DMS153 treated with DMSO at 0.1 percent for 48 hours (cell line): ENCODE data around the gene ASCL3.
A peak's percentile ranks its signal among the peaks of the same experiment; 100 is the strongest.
"Not testable (repeated sequence)": the region's sequence is repeated elsewhere in the genome, so short reads cannot be mapped to it uniquely, and the experiment has no call there.

Experiments used
- DNase-seq: peaks from one replicate; lab custom pipeline; 2025; ENCODE audit not compliant: unreplicated experiment; lab: John Stamatoyannopoulos, UW

ASCL3 gene

DNA sequence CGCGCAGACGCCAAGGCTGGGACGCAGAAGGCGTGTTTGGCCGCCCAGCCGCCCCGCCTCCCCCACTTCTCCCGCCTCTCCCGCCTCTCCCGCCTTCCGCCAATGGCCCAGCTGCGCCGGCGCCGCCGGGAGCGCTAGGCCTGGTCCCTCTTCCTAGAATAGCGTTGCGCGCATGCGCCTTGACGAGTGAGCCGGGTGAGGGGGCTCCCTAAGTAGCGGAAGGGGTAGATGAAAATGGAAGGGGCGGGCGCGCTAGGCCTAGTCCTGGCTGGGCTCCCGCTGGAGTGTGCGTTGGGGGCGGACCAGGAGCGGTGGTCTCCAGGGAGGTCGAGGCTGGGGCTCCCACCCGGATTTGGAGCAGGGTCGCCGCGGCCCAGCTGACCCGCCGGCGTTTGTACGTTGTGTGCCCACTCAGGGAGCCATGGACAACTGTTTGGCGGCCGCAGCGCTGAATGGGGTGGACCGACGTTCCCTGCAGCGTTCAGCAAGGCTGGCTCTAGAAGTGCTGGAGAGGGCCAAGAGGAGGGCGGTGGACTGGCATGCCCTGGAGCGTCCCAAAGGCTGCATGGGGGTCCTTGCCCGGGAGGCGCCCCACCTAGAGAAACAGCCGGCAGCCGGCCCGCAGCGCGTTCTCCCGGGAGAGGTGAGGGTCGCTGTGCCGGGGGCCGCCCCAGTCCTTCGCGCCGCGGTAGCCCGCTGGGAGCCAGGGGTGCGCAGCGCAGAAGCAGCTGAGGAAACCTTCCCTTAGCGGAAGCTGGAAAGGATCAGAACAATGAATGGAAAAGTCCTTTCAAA lies 31.6 kb downstream of the ASCL3 start, which contains the start of gene AKIP1:
Gene AKIP1, plus strand, starts transcription at position 161 of the 795 bp plus-strand sequence. Its CDS starts 261 bp downstream, at position 422.
- peak; percentile 91 for DNase-seq

DNA sequence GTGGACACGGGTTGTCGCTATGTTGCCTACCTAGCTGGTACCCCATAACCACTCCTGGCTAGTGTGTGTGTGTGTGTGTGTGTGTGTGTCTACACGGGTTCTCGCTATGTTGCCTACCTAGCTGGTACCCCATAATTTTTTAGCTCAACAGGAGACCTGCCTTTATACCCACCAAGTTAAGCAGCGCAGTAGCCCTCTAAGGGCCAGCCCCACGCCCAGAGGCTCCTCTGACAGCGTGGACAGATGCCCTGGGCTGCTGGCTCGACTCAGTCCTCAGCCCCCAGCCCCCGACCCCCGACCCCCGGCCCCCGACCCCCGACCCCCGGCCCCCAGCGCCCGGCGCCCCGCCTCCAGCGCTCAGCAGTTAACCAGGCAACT lies 32.2 kb downstream of the ASCL3 start:
- no peak for DNase-seq

GRCh38 chr11:8908099-8908498 lies 34.7 kb downstream of the ASCL3 start:
- no peak for DNase-seq

GRCh38 chr11:8907116-8907515 lies 35.7 kb downstream of the ASCL3 start:
- DNase-seq, result no peak

GRCh38 chr11:8905528-8906165 lies 37.2 kb downstream of the ASCL3 start:
- no peak for DNase-seq

DNA sequence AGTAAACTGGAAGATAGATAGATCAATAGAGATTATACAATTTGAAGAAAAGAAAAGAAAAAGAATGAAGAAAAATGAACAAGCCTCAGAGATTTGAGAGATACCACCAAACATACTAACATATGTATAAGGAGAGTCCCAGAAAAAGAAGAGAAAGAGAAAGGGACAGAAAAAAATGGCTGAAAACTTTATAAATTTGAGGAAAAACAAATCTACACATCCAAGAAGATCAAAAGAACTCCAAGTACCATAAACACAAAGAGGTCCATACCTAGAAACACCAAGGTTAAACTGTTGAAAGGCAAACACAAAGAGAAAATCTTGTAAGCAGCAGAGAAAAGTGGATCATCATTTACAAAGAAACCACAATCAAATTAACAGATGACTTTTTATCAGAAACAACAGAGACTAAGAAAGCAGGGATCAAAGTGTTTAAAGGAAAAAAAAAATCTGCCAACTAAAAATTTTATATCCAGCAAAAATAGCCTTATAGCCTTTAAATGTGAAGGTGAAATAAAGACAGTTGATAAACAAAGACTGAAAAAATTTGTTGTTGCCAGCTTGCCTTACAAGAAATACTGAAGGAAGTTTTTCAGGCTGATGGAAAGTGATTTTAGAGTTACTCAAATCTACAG lies 43.6 kb downstream of the ASCL3 start:
- no peak for DNase-seq

DNA sequence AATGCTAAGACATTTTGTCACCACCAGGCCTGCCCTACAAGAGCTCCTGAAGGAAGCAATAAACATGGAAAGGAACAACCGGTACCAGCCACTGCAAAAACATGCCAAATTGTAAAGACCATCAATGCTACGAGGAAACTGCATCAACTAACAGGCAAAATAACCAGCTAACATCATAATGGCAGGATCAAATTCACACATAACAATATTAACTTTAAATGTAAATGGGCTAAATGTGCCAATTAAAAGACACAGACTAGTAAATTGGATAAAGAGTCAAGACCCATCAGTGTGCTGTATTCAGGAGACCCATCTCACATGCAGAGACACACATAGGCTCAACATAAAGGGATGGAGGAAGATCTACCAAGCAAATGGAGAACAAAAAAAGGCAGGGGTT lies 51.6 kb downstream of the ASCL3 start:
- DNase-seq, result not testable (repeated sequence)
